HCT116 (cell line): ENCODE results near the gene PEF1. TPM values are rescaled to one million over a fixed set of nuclear protein-coding genes. Genes with fewer than 3 reads are reported as not detected.

ENCODE experiments used
- ATAC-seq: fragments of 200-7000 bp; cut with Tn5 transposase; 2 replicates; pipeline ENCODE4 v1.9.1; 2020; ENCODE audit warnings: mild to moderate bottlenecking, moderate library complexity
- BruUV-seq: library from RNA; stranded (reverse); fragments of 400-500 nt; replicated peaks from 2 replicates; lab custom pipeline; 2021; lab: Mats Ljungman, UMichigan
- CTCF ChIA-PET: fragments of 300-600 bp; sonication (Branson Sonifier 250); formaldehyde crosslinking; loops from one replicate; lab custom pipeline; 2021; ENCODE audit warnings: antibody characterized with exemption; lab: Charles Lee
- POLR2A ChIA-PET: fragments of 300-600, 350-600 bp; sonication (Branson Sonifier 250); formaldehyde crosslinking; loops from one replicate; lab custom pipeline; 2021; ENCODE audit warnings: antibody characterized with exemption; lab: Charles Lee
- RAD21 ChIA-PET, 2 experiments: fragments of 300-600 bp; sonication (Branson Sonifier 250); formaldehyde crosslinking; loops; one replicate each; lab custom pipeline; 2023; ENCODE audit warnings: low total read pairs in 2 of 2; ENCODE audit not compliant: uncharacterized antibody in 2 of 2, unreplicated experiment in 2 of 2, low non-redundant PET in 1 of 2; lab: Charles Lee
- DNase-seq: peaks from one replicate; pipeline ENCODE4 v3.0.0-alpha.2; 2010; ENCODE audit warnings: low read depth, low spot score
- H2AFZ ChIP-seq: fragments of 200-600 bp; shearing (Covaris generic), sonication (generic); 2 replicates; pipeline ENCODE4 v1.6.1; 2017; ENCODE audit warnings: low read depth, mixed run types, mixed read lengths, antibody characterized with exemption, low read length; ENCODE audit not compliant: poor library complexity, severe bottlenecking
- H3K27ac ChIP-seq: 2 replicates; pipeline ENCODE4 v1.5.1; 2012; ENCODE audit warnings: low read depth, low read length
- H3K27me3 ChIP-seq: fragments of 200-600 bp; sonication (generic); 2 replicates; pipeline ENCODE4 v1.6.1; 2016; ENCODE audit warnings: mixed run types, low read length, mixed read lengths; ENCODE audit not compliant: insufficient read depth
- H3K36me3 ChIP-seq, 2 experiments: fragments of 200-500 bp in 1 of 2; fragments of 200-600 bp in 1 of 2; sonication (Bioruptor generic) in 1 of 2; sonication (generic) in 1 of 2; 2 replicates each; pipeline versions ENCODE4 v1.5.1 to v1.6.1; 2014 to 2016; ENCODE audit warnings: low read length in 2 of 2, inconsistent platforms in 1 of 2, mixed read lengths in 1 of 2, mixed run types in 1 of 2; ENCODE audit not compliant: insufficient read depth in 2 of 2, control insufficient read depth in 1 of 2
- H3K4me1 ChIP-seq, 2 experiments: fragments of 200-600 bp in 1 of 2; sonication (generic) in 1 of 2; 2 replicates each; pipeline versions ENCODE4 v1.5.1 to v1.6.1; 2012 to 2017; ENCODE audit warnings: low read length in 2 of 2, inconsistent platforms in 1 of 2, mild to moderate bottlenecking in 1 of 2, mixed read lengths in 1 of 2, mixed run types in 1 of 2, moderate library complexity in 1 of 2; ENCODE audit not compliant: insufficient read depth in 2 of 2, control insufficient read depth in 1 of 2
- H3K4me2 ChIP-seq: fragments of 200-600 bp; sonication (generic); 2 replicates; pipeline ENCODE4 v1.6.1; 2017; ENCODE audit warnings: mixed run types, low read length, mixed read lengths
- H3K4me3 ChIP-seq, 2 experiments: fragments of 200-600 bp in 1 of 2; sonication (generic) in 1 of 2; replicated peaks in 1 of 2; 2 replicates each; pipeline ENCODE4 v1.5.1; 2011 to 2016; ENCODE audit warnings: low read length in 2 of 2, control low read depth in 1 of 2, low read depth in 1 of 2, mild to moderate bottlenecking in 1 of 2, mixed read lengths in 1 of 2, mixed run types in 1 of 2
- H3K79me2 ChIP-seq: fragments of 200-600 bp; sonication (generic); 2 replicates; pipeline ENCODE4 v1.6.1; 2017; ENCODE audit warnings: mild to moderate bottlenecking, mixed run types, low read length, moderate library complexity, mixed read lengths; ENCODE audit not compliant: insufficient read depth
- H3K9ac ChIP-seq: fragments of 200-600 bp; sonication (generic); 2 replicates; pipeline ENCODE4 v1.6.1; 2016; ENCODE audit warnings: low read length, mixed read lengths
- H3K9me2 ChIP-seq: fragments of 200-600 bp; sonication (generic), shearing (Covaris generic); 2 replicates; pipeline ENCODE4 v1.6.1; 2017; ENCODE audit warnings: mixed run types, mild to moderate bottlenecking, moderate library complexity; ENCODE audit not compliant: insufficient read depth
- H3K9me3 ChIP-seq, 2 experiments: fragments of 200-500 bp in 1 of 2; fragments of 200-600 bp in 1 of 2; sonication (Bioruptor generic) in 1 of 2; sonication (generic) in 1 of 2; 2 replicates each; pipeline ENCODE4 v1.6.1; 2014 to 2017; ENCODE audit warnings: low read length in 2 of 2, mixed read lengths in 2 of 2, inconsistent platforms in 1 of 2, low read depth in 1 of 2, mild to moderate bottlenecking in 1 of 2, mixed run types in 1 of 2, moderate library complexity in 1 of 2; ENCODE audit not compliant: control insufficient read depth in 1 of 2, insufficient read depth in 1 of 2
- H4K20me1 ChIP-seq: fragments of 200-600 bp; sonication (generic), shearing (Covaris generic); 2 replicates; pipeline ENCODE4 v1.6.1; 2017; ENCODE audit warnings: mixed run types, mild to moderate bottlenecking, moderate library complexity; ENCODE audit not compliant: insufficient read depth
- ATF3 ChIP-seq: IDR thresholded peaks from 2 replicates; pipeline ENCODE4 v1.6.1; 2012
- CEBPB ChIP-seq: IDR thresholded peaks from 2 replicates; pipeline ENCODE4 v1.6.1; 2012; ENCODE audit warnings: low read depth
- CTCF ChIP-seq, 3 experiments: fragments of 200-600 bp in 1 of 3; sonication (generic) in 1 of 3; IDR thresholded peaks in 2 of 3; conservative IDR thresholded peaks in 1 of 3; 2 replicates each; pipeline ENCODE4 v1.5.1; 2012 to 2017; ENCODE audit warnings: low read depth in 2 of 3, low read length in 2 of 3, antibody characterized with exemption in 1 of 3, borderline replicate concordance in 1 of 3, control low read depth in 1 of 3, mild to moderate bottlenecking in 1 of 3, mixed read lengths in 1 of 3, mixed run types in 1 of 3, moderate library complexity in 1 of 3; ENCODE audit not compliant: insufficient read depth in 1 of 3
- EGR1 ChIP-seq: IDR thresholded peaks from 2 replicates; pipeline ENCODE4 v1.6.1; 2012; ENCODE audit warnings: low read depth
- ELF1 ChIP-seq: IDR thresholded peaks from 2 replicates; pipeline ENCODE4 v1.6.1; 2012; ENCODE audit warnings: low read depth, borderline replicate concordance
- EZH2 ChIP-seq: fragments of 200-600 bp; sonication (generic); IDR thresholded peaks from 2 replicates; pipeline ENCODE4 v1.6.1; 2017; ENCODE audit warnings: antibody characterized with exemption, mixed run types
- JUND ChIP-seq: IDR thresholded peaks from 2 replicates; pipeline ENCODE4 v1.6.1; 2012
- POLR2AphosphoS5 ChIP-seq: IDR thresholded peaks from 2 replicates; pipeline ENCODE4 v1.6.1; 2011; ENCODE audit warnings: mild to moderate bottlenecking, low read depth, low read length, moderate library complexity
- RAD21 ChIP-seq: IDR thresholded peaks from 2 replicates; pipeline ENCODE4 v1.6.1; 2012; ENCODE audit warnings: low read depth, mild to moderate bottlenecking
- SIN3A ChIP-seq: IDR thresholded peaks from 2 replicates; pipeline ENCODE4 v1.6.1; 2012; ENCODE audit warnings: low read depth
- SP1 ChIP-seq: IDR thresholded peaks from 2 replicates; pipeline ENCODE4 v1.6.1; 2012; ENCODE audit warnings: low read depth
- SRF ChIP-seq: IDR thresholded peaks from 2 replicates; pipeline ENCODE4 v1.6.1; 2012; ENCODE audit warnings: low read depth
- TCF7L2 ChIP-seq: IDR thresholded peaks from 2 replicates; pipeline ENCODE4 v1.7.0; 2011; ENCODE audit warnings: borderline replicate concordance, inconsistent platforms; ENCODE audit not compliant: insufficient read depth, insufficient read length; ENCODE audit errors: extremely low read depth
- YY1 ChIP-seq: IDR thresholded peaks from 2 replicates; pipeline ENCODE4 v1.6.1; 2011; ENCODE audit warnings: low read length, low read depth, moderate library complexity, mild to moderate bottlenecking; ENCODE audit not compliant: insufficient replicate concordance; ENCODE audit errors: extremely low read depth
- ZFX ChIP-seq: fragments of 450-650 bp; IDR thresholded peaks from 2 replicates; pipeline ENCODE4 v1.6.1; 2017
- ZNF274 ChIP-seq: fragments of 200-500 bp; sonication (Bioruptor generic); IDR thresholded peaks from 2 replicates; pipeline ENCODE4 v1.6.1; 2014; ENCODE audit warnings: mild to moderate bottlenecking, low read depth, low read length, inconsistent platforms
- intact Hi-C: fragments of 100-400 bp; cut with micrococcal nuclease; formaldehyde crosslinking; loops from 2 replicates; pipeline ENCODE4 v1.10.0; 2022
- total RNA-seq: library from RNA; stranded (reverse); gene quantifications from one replicate; pipeline ENCODE4 v1.2.1, GENCODE V29; 2021; ENCODE audit not compliant: unreplicated experiment

PEF1 gene
- total RNA-seq, 1 experiment from 2014 or later: 37.6 TPM

- ATAC-seq (peak; percentile 56), DNase-seq (no peak)
- H3K4me1 ChIP-seq: peaks cover 55 to 62% of the 10 kb centered on the region in 2 experiments
- no peaks in the 10 kb centered on the region for H3K79me2 ChIP-seq
- intact Hi-C loops: no loop called here
- ChIA-PET CTCF (interaction anchor here (0.9 to 1.4 kb wide), 2 partner anchors 20 to 40 kb away, joined by 3 to 4 read pairs; no protein-coding TSS in a partner anchor), RAD21 (no interaction called here), POLR2A (no interaction called here)
- TF ChIP-seq YY1: peak; percentile 14
- no peak for TF ChIP-seq SIN3A
- TF ChIP-seq ZFX: peak; percentile 43; the same call in 1 of the 2 replicates
- no peak for TF ChIP-seq EZH2
- H3K27me3 ChIP-seq: no peaks in the 10 kb centered on the region
- H3K9ac ChIP-seq: peak overlapping the region; percentile 67
- peak overlapping the region; percentile 30 to 55 for H3K4me3 ChIP-seq
- H3K9me3 ChIP-seq: no peaks in the 10 kb centered on the region
- peaks cover 0 to 11% of the 10 kb centered on the region in 2 experiments; a peak in 1 of 4 replicates for H3K36me3 ChIP-seq
- no peaks in the 10 kb centered on the region for H4K20me1 ChIP-seq
- peak overlapping the region; percentile 84 for H3K4me2 ChIP-seq
- no TSS peak for BruUV-seq
- peak overlapping the region; percentile 68 for H3K27ac ChIP-seq
- no peaks in the 10 kb centered on the region for H3K9me2 ChIP-seq
- peak overlapping the region; percentile 17 for H2AFZ ChIP-seq
Measured at GRCh38 chr1:31588751-31589515, 55.7 kb downstream of the PEF1 start.

- intact Hi-C loops: no loop called here
- H3K27ac ChIP-seq: peak overlapping the region; percentile 68
- peaks cover 60 to 70% of the 10 kb centered on the region in 2 experiments for H3K4me1 ChIP-seq
- no peaks in the 10 kb centered on the region for H3K9me3 ChIP-seq
- CTCF ChIA-PET: interaction anchor here (0.8 to 1.4 kb wide), 7 partner anchors 9 to 485 kb away, joined by 3 to 8 read pairs (median 4); partner anchors contain the start of gene TINAGL1
- H3K9ac ChIP-seq: peak overlapping the region; percentile 67
- peak overlapping the region; percentile 84 for H3K4me2 ChIP-seq
- no peak overlapping the region; a peak in 1 of 4 replicates for H3K4me3 ChIP-seq
- H3K36me3 ChIP-seq: peaks cover 0 to 21% of the 10 kb centered on the region in 2 experiments; a peak in 1 of 4 replicates
- no peaks in the 10 kb centered on the region for H3K79me2 ChIP-seq
- POLR2A ChIA-PET: interaction anchor here (1.1 kb wide), 1 partner anchor 417 kb away, joined by 3 read pairs; no protein-coding TSS in a partner anchor
- RAD21 ChIA-PET: no interaction called here
- ATAC-seq (peak; percentile 71), DNase-seq (no peak)
- no peaks in the 10 kb centered on the region for H3K27me3 ChIP-seq
- no peaks in the 10 kb centered on the region for H3K9me2 ChIP-seq
- no TSS peak for BruUV-seq
- H2AFZ ChIP-seq: no peak overlapping the region
- H4K20me1 ChIP-seq: no peaks in the 10 kb centered on the region
- TF ChIP-seq RAD21 (no peak), SIN3A (no peak), EZH2 (no peak), SRF (no peak), ZFX (0 out of 2 replicates have a peak, but pooled peaks have one; percentile 8), SP1 (no peak), POLR2AphosphoS5 (peak; percentile 64), YY1 (peak; percentile 44), CTCF (IDR thresholded peaks at IDR 0.05 in 2 of 3, conservative IDR thresholded peaks at IDR 0.05 in 1 of 3; ENCODE audit: borderline replicate concordance in 1 of 3, insufficient read depth in 1 of 3, low read depth in 2 of 3, low read length in 2 of 3) (peak; percentile 41 to 88 (median 80)), CEBPB (no peak), TCF7L2 (peak; percentile 47), EGR1 (no peak), ZNF274 (no peak), ELF1 (no peak), ATF3 (no peak), JUND (peak; percentile 53; the same call in 1 of the 2 replicates)
Measured at GRCh38 chr1:31587720-31588423, 56.8 kb downstream of the PEF1 start.
